ENCODE data around the gene ASB15.

ASB15 gene

DNA sequence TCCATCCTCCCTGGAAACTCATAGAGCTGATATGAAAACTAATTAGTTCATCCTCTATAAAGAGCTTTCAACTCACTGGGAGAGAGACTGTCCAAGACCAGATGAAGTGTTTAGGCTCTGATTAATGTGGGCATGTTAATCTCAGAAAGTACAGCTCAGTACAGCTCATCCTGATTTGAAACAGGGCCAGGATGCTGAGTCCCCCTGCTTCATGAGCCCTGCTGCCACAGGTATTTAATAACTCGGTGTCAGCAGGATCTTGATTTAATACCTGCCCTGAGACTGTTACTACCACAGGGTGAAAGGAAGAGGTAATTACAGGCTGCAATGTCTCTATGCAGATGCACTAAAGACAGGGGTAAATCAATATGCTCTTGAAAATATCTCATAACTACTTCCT lies 64.9 kb downstream of the ASB15 start:
- no peak for DNase-seq

DNA sequence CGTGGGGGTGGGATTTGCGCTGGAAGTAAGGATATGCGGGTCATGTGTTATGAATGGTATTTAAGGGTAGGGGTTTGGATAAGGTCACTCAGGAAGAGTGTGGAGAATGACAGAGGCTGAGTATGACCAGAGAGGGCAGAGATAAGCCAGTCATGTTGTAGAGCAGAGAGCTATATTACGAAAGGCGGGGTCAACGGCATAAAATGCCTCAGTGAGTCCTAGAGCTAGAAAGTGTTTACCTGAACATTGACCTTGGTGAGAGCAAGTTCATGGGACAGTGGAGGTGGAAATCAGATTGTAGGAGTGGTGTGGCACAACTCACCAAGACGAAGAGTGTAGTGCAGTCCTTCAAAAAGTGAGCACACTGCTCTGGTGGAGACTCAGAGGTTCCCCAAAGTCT lies 67.9 kb downstream of the ASB15 start:
- no peak for DNase-seq

DNA sequence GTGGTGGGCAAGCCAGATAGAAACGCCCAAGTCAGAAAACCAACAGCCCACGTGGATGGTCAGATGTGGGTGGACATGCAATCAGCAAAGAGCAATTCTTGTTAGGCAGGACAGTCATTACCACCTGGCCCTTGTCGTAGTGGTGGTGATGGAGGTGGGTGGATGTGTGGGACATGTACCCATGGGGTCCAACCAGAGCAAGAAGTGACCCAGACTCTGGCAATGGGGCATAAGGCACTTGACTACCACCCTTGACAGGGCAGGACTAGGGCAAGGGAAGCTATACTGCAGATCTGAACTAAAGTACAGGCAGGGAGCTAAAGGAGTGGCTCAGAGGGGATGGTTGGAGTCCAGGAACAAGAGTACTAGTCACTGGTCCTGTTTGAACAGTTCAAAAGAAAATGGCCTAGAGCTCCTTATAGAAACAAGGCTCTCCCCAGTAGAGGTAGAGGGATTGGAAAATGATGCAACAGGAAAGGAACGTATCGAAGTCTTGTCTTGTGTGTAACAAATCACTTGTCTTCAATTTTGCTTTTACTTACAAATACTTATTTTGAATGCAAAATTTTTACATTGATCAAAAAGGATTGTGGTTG lies 71.6 kb downstream of the ASB15 start:
- DNase-seq = no peak

DNA sequence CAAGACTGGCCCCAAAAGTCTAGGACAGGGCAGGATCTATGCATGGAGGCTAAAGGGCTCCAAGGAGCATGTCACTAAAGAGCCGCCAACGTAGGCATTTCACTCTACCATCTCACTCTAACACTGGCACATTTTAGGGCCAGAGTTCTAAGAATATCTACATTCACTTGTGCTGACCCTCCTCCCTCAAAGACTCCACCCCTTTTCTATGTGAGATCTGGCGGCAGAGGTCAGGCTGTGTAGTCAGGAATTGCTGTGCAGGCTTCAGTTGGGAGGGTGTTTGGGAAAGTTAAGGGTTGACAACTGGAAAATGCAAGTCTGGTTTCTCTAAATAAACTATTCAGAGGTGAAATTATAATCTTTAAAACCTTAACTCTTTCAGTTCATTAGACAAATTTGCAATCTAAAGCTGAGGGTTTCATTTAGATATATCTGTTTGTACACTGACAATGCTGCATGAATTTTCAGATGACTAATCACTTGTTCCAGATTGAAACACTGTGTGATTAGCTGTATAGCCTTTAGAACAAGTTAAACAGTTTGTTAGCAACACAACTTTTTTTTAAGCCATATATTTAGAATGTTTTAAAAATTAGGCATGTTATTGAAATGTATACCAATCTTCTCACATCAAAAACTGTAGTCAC lies 72.3 kb downstream of the ASB15 start:
- DNase-seq = no peak

DNA sequence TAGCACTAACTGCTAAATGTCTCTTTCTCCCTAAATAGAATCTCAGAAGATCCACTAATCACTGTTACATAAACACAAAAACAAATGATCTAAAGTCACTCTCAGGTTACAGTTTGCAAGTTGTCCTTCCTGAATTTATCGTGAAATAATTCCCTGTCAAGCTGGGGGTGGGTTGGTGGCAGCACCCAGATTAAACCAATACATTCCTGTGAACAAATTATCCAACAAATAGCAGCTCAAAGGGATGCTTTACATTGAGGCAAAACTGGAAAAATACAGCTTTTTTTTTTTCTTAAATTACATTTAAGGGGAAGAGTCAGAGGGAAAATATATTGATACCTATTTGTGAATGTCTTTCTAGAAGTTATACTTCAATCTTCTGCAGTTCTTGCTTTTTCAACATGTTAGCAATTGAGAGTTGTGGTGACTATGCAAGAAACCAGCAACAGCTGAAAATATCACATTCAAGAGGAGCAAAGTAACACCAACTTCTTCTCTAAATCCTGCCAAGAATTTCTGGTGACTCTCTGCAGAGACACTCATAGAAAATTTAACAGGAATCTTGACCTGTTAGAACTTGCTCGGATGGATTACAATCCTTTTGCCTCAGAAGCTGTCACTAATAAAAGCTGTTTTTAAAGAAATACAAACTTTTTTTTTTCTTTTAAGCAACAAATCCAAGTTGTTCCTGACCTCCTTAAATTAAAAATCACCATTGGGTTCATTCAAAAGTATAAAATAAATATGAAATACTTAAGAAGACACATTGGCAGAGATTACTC lies 73.0 kb downstream of the ASB15 start:
- no peak for DNase-seq

DNA sequence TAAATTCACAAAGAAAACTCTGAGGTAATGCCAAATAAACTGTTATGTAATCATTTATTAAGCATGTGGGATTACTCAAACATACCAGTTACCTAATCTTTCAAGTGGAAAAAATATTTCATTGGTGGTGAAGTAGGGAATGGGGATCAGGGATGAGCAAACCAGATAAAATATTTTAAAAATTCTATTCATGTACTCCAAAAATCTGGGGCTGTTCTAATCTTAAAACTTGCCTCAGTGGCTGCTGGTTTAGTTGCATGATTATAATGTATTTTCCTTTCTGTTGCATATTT lies 73.5 kb downstream of the ASB15 start:
- DNase-seq = no peak

DNA sequence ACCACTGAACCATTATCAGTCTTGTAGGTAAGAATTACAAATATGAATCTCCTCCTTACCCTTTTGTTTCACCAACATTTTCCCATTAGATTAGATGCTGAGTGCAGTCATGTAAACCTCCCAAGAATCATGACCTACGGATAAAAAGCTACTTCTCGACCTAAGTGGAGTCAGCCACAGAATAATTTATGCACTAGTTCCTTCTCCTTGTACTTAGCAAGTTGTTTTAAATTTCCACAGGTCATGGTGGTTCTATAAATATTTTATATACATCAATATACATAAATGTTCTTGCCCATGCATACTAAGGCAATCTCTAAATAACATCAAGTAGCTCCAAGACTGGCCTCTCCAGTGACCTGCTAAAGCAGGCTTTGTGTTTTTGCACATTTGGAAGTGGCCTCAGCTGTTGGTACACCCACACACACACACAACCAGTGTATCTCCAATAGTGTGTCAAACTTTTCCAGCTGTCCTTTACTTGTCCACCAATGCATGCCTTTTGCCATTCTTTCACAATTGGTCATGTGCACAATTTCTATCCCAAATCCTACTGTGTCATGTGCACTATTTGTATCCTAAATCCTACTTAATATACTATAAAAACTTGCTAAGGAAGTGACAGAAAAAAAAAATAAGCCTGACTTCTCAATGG lies 75.6 kb downstream of the ASB15 start:
- no peak for DNase-seq

DNA sequence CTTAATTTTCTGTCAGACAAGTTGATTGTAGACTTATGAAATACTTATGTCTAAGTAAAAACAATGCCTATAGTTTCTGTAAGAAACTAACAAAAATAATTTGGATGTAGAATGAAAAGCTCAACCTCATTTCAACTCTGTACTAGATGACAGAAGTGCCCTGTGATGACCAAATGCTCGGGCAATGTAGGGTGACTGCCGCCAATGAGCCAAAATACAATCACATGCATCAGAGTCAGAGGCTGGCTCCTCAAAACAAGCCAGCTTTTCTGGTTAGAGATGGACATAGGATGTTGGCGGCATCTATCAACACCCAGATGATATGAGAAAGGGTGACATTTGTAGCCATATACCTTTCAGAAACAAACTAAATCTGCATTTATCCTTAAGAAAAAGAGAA lies 78.0 kb downstream of the ASB15 start:
- no peak for DNase-seq

DNA sequence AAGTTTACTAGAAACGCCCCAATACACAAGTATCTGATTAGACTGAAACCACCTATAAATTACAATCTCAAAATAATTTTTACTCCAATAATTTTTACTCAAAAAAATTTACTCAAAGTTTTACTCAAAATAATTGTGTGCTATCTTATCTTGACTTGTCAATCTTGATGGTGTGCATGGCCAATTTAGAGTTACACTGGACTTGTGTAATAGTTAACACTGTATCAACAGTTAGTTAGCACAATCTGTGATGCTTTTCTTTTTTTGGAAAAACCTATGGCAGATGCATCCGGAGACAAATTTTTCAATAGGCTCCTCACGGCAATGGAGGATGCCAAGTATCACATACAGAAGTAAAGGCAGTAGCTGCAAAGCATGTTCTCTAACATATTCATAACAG lies 79.0 kb downstream of the ASB15 start:
- DNase-seq = no peak

DNA sequence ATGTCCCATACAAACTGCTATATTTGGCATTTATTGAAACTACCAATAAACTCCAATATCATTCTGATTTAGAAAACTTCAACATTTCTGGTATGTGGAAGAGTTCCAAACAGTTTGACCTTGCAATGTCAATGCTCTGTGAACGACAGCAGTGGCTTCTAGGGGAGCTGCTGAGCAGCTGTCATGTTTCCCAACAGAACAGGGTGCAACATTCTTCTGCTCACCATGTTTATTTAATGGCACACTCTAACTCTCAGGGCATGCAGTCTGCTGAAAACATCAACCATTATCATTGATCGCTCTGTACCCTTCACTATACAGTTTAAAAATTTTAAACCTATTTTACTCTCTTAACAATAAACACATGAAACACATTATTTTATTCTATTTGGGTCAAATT lies 79.9 kb downstream of the ASB15 start:
- DNase-seq = no peak

DNA sequence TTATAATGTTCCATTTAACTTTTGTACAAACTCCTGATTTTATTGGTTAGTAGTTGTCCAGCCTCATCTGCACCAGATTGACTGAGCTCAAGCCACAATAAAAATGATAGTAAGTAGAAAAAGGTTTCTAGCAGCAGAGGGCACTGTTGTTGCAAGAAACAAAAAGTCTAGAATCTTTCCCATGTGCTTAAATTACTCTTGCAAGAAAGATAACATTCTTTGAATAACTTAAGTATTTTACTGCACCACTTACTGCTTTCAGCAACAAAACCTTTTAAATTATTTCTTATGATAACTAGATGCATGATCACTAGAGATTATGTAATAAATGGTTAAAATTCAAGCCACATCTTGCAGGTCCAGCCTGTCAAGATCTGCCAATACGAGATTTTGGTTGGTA lies 81.1 kb downstream of the ASB15 start:
- DNase-seq = peak; percentile 54 to 60

DNA sequence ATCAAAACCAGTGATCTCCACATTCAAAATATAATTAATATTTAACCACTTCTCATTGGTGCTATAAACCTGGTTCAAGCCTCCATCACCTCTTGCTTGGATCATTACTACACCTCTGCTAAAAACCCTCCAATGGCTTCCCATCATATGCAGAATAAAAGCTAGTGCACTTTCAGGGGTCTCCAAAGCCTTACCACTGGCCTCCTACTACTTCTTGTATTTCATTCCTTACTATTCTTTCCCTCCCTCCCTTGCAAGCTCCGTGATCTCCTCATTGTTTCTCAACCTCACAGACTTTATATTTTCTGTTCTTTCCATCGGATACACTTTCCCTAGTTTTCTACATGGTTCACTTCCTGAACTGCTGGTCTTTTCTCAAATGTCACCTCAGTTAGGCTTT lies 85.5 kb downstream of the ASB15 start:
- DNase-seq = no peak

DNA sequence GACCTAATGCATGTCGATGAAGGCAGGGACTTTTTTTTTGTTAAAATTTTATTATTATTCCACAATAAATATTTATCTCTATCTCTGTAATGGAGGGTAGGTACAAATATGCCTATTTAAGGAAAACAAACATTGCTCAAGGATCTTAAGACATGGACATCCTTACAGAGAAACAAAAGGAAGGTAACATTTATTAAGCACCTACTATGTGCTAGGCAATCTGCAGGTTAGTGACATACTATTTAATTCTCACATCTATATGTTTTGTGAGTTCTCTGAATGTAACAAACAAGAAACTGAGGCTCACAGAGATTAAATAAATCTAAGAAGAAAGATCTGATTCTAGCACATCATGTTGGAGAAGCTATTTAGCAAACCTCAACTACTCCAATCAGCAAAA lies 86.1 kb downstream of the ASB15 start:
- no peak for DNase-seq

Data from AML-193 (cell line).